ENCODE data around the gene GAS7.
"Not testable (repeated sequence)": the region's sequence is repeated elsewhere in the genome, so short reads cannot be mapped to it uniquely, and the experiment has no call there.

Gene GAS7

DNA sequence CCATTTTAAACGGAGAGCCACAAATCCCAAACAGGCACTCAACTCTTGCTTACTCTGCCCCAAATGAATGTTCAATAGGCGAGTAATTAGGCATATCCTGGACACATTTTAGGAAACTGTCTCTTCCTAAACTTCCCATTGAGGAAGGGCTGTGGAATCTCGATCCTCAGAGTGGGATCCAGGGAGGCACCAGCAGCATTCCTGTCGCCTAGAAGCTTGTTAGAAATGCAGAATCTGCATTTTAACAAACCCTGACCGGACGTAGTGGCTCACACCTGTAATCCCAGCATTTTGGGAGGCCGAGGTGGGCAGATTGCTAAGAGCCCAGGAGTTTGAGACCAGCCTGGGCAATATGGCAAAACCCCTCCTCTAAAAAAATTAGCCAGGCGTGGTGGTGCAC, 95.6 kb downstream of the GAS7 start:
- no peak overlapping the region for H3K9ac ChIP-seq (ENCODE audit: low read length)
- DNase-seq (ENCODE audit: low read depth), result no peak
- H3K4me3 ChIP-seq (ENCODE audit: low read length), result no peak overlapping the region
- H3K4me1 ChIP-seq (ENCODE audit: control insufficient read depth, insufficient read depth, low read length), result peaks cover 30% of the 10 kb centered on the region
- no peaks in the 10 kb centered on the region for H3K27me3 ChIP-seq (replicated peaks; ENCODE audit: control insufficient read depth, insufficient read depth, low read length)
- no peaks in the 10 kb centered on the region for H3K36me3 ChIP-seq (ENCODE audit: control insufficient read depth, insufficient read depth, low read length, severe bottlenecking)
- no peaks in the 10 kb centered on the region for H3K9me3 ChIP-seq (ENCODE audit: control insufficient read depth, low read length)

DNA sequence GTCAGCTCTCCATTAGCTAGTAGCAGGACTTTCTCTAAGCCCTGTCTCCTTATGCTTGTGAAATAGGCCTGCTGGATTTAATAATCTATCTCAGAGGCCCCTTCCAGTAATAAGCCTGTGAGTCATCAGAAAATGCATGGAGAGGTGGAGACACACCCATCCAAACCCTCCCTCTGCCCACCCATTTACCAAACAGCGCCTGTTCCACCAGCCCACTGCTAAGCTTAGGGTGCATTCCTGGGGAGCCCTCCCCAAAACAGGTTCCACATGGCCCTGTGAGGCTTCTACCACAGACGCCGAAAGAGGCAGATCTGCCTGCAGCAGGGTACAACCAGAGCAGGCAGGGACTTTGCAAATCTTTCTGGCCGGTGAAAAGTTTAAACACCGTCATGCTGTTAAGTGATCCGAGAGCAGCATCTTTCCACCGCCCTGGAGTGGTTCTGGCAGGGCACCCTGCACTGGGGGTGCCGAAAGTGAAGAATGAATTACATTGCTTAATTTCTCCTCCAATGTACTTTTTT, 99.3 kb downstream of the GAS7 start:
- no peaks in the 10 kb centered on the region for H3K36me3 ChIP-seq (ENCODE audit: control insufficient read depth, insufficient read depth, low read length, severe bottlenecking)
- peak overlapping the region; percentile 70 for H3K9ac ChIP-seq (ENCODE audit: low read length)
- DNase-seq (ENCODE audit: low read depth), result peak; percentile 95
- H3K4me1 ChIP-seq (ENCODE audit: control insufficient read depth, insufficient read depth, low read length), result peaks cover 21% of the 10 kb centered on the region
- H3K27me3 ChIP-seq (replicated peaks; ENCODE audit: control insufficient read depth, insufficient read depth, low read length), result no peaks in the 10 kb centered on the region
- H3K4me3 ChIP-seq (ENCODE audit: low read length), result peak overlapping the region; percentile 64
- no peaks in the 10 kb centered on the region for H3K9me3 ChIP-seq (ENCODE audit: control insufficient read depth, low read length)

DNA sequence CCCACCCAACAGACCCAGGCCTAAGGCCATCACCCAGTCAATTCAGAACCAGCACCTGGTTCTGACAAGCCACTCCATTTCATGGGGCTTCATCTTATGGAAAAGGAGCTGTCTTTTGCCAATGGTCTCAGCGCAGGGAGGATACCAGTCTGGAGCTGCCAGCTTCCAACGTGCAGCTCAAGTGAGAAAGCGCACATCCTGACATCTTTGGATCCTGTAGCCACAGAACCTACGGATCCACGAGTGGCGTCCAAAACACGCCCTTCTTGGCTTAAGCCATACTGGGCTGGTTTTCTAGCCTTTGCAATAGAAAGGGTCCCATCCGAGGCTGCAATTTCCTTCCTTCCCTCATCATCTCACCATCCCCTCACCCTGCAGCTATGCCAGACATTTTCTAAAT, 101.8 kb downstream of the GAS7 start:
- Histone ChIP-seq H3K27me3 (replicated peaks; ENCODE audit: control insufficient read depth, insufficient read depth, low read length) (no peaks in the 10 kb centered on the region), H3K4me3 (ENCODE audit: low read length) (no peak overlapping the region), H3K36me3 (ENCODE audit: control insufficient read depth, insufficient read depth, low read length, severe bottlenecking) (no peaks in the 10 kb centered on the region), H3K9ac (ENCODE audit: low read length) (no peak overlapping the region), H3K4me1 (ENCODE audit: control insufficient read depth, insufficient read depth, low read length) (peaks cover 21% of the 10 kb centered on the region), H3K9me3 (ENCODE audit: control insufficient read depth, low read length) (peaks cover 10% of the 10 kb centered on the region)
- no peak for DNase-seq (ENCODE audit: low read depth)

DNA sequence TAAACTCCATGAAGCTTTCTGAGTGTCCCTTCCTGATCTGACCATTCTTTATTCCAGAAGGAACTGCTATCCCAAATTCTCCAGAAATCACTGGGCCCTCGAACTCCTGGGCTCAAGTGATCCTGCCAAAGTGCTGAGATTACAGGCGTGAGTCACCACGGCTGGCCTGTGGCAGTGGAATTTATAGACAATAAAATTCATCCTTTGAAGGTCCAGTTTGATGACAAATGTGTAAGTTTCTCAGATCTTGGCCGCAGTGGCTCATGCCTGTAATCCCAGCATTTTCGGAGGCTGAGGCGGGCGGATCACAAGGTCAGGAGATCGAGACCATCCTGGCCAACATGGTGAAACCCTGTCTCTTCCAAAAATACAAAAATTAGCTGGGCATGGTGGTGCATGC, 103.1 kb downstream of the GAS7 start:
- H3K4me3 ChIP-seq (ENCODE audit: low read length); H3K36me3 ChIP-seq (ENCODE audit: control insufficient read depth, insufficient read depth, low read length, severe bottlenecking); H3K9ac ChIP-seq (ENCODE audit: low read length); H3K27me3 ChIP-seq (replicated peaks; ENCODE audit: control insufficient read depth, insufficient read depth, low read length): not testable (repeated sequence)
- peak; percentile 64 for DNase-seq (ENCODE audit: low read depth)
- Histone ChIP-seq H3K4me1 (ENCODE audit: control insufficient read depth, insufficient read depth, low read length) (peaks cover 25% of the 10 kb centered on the region), H3K9me3 (ENCODE audit: control insufficient read depth, low read length) (peaks cover 10% of the 10 kb centered on the region)

DNA sequence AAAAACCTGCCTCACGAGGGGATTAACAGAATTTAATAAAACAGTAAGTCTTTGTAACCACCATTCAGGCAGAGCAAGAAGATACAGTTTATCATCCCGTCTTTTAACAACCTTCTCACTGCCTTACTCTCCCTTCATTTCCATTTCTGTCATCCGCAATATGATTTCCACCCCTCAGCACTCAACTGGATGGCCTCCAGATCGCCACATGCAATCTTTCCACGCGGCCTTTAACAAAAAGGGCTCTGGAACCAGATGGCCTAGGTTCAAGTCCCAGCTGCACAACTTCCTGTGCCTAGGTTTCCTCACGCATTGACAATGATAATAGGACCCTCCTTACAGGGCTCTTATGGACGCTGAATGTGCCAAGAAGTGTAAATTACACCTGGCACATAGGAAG, 103.6 kb downstream of the GAS7 start:
- peaks cover 23% of the 10 kb centered on the region for H3K4me1 ChIP-seq (ENCODE audit: control insufficient read depth, insufficient read depth, low read length)

DNA sequence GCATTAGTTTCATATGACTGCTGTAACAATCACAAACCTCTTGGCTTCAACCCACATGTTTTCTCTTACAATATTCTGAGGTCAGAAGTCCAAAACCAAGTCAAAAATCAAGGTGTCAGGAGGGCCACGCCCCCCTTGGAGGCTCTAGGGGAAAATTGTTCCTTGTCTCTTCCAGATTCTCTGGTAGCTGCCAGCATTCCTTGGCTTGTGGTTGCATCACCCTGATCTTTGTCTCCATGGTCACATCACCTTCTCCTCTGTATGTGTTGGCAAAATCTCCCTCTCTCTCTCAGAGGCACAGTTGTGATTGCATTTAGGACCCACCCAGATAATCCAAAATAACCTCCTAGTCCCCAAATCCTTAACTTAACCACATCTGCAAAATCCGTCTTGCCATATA, 105.8 kb downstream of the GAS7 start:
- Histone ChIP-seq H3K4me1 (ENCODE audit: control insufficient read depth, insufficient read depth, low read length) (peaks cover 5% of the 10 kb centered on the region), H3K36me3 (ENCODE audit: control insufficient read depth, insufficient read depth, low read length, severe bottlenecking) (no peaks in the 10 kb centered on the region), H3K27me3 (replicated peaks; ENCODE audit: control insufficient read depth, insufficient read depth, low read length) (no peaks in the 10 kb centered on the region), H3K9ac (ENCODE audit: low read length) (no peak overlapping the region), H3K9me3 (ENCODE audit: control insufficient read depth, low read length) (peaks cover 10% of the 10 kb centered on the region), H3K4me3 (ENCODE audit: low read length) (no peak overlapping the region)
- no peak for DNase-seq (ENCODE audit: low read depth)

More for the DNA sequence above, 103.6 kb downstream of the GAS7 start:
- peaks cover 10% of the 10 kb centered on the region for H3K9me3 ChIP-seq (ENCODE audit: control insufficient read depth, low read length)
- no peaks in the 10 kb centered on the region for H3K36me3 ChIP-seq (ENCODE audit: control insufficient read depth, insufficient read depth, low read length, severe bottlenecking)
- no peak overlapping the region for H3K4me3 ChIP-seq (ENCODE audit: low read length)
- H3K27me3 ChIP-seq (replicated peaks; ENCODE audit: control insufficient read depth, insufficient read depth, low read length), result no peaks in the 10 kb centered on the region
- no peak overlapping the region for H3K9ac ChIP-seq (ENCODE audit: low read length)
- DNase-seq (ENCODE audit: low read depth), result no peak

DNA sequence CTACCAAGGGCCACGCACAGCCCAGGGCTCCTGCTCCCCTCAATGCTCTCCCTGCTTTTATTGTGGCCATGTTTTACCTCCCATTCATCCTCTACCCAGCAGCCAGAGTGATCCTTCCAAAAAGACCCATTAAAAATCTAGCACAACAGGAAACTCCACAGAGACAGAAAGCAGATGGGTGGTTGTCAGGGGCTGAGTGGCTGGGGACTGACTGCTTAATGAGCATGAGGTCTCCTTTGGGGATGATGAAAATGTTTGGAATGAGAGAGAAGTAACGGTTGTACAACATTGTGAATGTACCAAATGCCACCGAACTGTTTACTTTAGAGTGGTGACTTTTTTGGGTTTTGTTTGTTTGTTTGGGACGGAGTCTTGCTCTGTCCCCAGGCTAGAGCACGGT, 107.4 kb downstream of the GAS7 start:
- H3K4me1 ChIP-seq (ENCODE audit: control insufficient read depth, insufficient read depth, low read length), result peaks cover 16% of the 10 kb centered on the region
- H3K27me3 ChIP-seq (replicated peaks; ENCODE audit: control insufficient read depth, insufficient read depth, low read length), result no peaks in the 10 kb centered on the region
- DNase-seq (ENCODE audit: low read depth), result peak; percentile 11
- no peak overlapping the region for H3K9ac ChIP-seq (ENCODE audit: low read length)
- H3K36me3 ChIP-seq (ENCODE audit: control insufficient read depth, insufficient read depth, low read length, severe bottlenecking), result no peaks in the 10 kb centered on the region
- no peak overlapping the region for H3K4me3 ChIP-seq (ENCODE audit: low read length)
- peaks cover 10% of the 10 kb centered on the region for H3K9me3 ChIP-seq (ENCODE audit: control insufficient read depth, low read length)

DNA sequence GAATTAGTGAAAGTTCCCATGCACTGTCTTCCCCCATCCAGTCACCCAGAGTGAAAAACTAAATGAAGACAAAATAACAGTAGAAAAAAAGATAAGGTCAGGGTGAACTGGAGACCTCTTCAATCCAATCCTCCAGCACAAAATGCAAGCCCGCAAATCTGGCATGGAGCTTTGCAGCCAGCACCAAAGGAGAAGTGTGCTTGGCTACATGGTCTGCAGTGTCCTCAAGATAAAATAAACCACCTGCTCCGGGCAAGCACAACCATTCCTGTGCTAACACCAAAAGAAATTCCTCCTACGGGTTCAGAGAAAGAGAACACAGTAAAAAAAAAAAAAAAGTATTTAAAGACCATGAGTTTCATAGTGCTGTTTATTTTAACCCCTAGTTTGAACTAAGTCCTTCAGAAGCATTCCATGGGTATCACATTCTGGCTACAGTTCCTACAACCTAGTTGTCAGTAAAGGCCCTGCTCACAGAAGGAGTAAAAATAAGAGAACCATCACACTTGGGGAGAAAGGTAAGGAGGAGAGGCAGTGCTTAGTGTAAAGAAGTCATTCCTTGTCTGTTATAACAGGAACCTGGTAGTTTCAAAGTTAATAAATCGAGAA, 109.1 kb downstream of the GAS7 start:
- Histone ChIP-seq H3K27me3 (replicated peaks; ENCODE audit: control insufficient read depth, insufficient read depth, low read length) (no peaks in the 10 kb centered on the region), H3K9ac (ENCODE audit: low read length) (no peak overlapping the region), H3K4me1 (ENCODE audit: control insufficient read depth, insufficient read depth, low read length) (peaks cover 20% of the 10 kb centered on the region)

DNA sequence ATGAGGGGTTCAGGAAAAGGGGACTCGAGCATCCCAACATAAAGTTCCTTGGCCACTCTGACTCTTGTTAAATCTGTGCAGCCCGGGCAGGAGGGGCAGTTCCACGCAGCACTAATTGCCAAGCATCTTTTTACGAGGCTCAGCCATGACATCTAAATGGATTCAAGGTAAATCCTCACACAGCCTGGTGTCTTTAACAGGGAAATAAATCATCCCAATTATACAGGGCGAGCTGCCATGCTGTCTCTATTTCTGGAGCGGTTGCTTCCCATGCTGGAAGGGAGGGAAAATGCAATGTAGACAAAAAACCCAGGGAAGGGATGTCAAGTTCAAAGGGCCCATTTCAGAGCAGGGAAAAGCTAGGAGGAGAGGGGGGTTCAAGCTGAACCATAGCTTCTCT, 110.0 kb downstream of the GAS7 start:
- Histone ChIP-seq H3K9me3 (ENCODE audit: control insufficient read depth, low read length) (peaks cover 10% of the 10 kb centered on the region), H3K27me3 (replicated peaks; ENCODE audit: control insufficient read depth, insufficient read depth, low read length) (no peaks in the 10 kb centered on the region), H3K36me3 (ENCODE audit: control insufficient read depth, insufficient read depth, low read length, severe bottlenecking) (no peaks in the 10 kb centered on the region), H3K4me3 (ENCODE audit: low read length) (no peak overlapping the region), H3K9ac (ENCODE audit: low read length) (no peak overlapping the region), H3K4me1 (ENCODE audit: control insufficient read depth, insufficient read depth, low read length) (peaks cover 20% of the 10 kb centered on the region)
- DNase-seq (ENCODE audit: low read depth), result no peak

More for the DNA sequence above, 109.1 kb downstream of the GAS7 start:
- no peak overlapping the region for H3K4me3 ChIP-seq (ENCODE audit: low read length)
- H3K36me3 ChIP-seq (ENCODE audit: control insufficient read depth, insufficient read depth, low read length, severe bottlenecking), result no peaks in the 10 kb centered on the region
- peaks cover 10% of the 10 kb centered on the region for H3K9me3 ChIP-seq (ENCODE audit: control insufficient read depth, low read length)
- DNase-seq (ENCODE audit: low read depth), result no peak

DNA sequence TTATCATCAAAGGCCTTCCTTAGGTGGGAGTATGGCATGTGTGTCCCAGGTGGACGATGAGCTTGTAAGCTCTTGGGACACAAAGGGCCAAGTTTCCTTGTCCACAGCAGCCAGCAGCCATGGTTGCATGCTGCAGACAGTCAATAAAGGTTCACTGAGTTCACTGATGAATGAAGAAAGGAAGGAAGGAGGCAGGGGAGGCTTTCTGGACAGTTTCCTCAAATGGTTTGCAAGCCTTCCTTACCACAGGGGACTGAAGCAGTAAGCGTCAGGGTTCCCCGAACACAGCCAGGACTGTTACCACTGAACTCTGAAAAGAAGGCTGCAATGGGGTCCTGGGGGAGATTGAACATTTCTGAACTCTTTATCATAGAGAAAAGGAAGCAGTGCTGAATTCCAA, 111.1 kb downstream of the GAS7 start:
- Histone ChIP-seq H3K4me3 (ENCODE audit: low read length) (no peak overlapping the region), H3K4me1 (ENCODE audit: control insufficient read depth, insufficient read depth, low read length) (peaks cover 20% of the 10 kb centered on the region), H3K27me3 (replicated peaks; ENCODE audit: control insufficient read depth, insufficient read depth, low read length) (no peaks in the 10 kb centered on the region), H3K9me3 (ENCODE audit: control insufficient read depth, low read length) (peaks cover 3% of the 10 kb centered on the region), H3K9ac (ENCODE audit: low read length) (no peak overlapping the region), H3K36me3 (ENCODE audit: control insufficient read depth, insufficient read depth, low read length, severe bottlenecking) (no peaks in the 10 kb centered on the region)
- DNase-seq (ENCODE audit: low read depth), result no peak

DNA sequence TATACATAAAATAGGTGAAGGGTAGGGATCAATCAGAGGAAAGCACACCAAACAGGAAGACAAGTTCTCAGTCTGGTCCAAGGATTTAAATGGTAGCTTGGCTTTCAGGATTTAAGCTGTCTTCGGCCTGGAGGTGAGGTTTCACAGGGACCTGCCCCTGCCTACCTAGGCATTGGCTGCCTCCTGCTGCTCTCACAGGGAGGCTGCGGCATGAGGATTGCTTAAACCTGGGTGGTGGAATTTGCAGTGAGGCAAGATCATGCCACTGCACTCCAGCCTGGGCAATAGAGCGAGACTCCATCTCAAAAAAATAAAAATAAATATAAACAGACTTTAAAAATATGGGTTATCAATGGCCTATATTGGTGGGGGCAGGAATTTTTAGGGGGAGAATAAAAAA, 114.5 kb downstream of the GAS7 start:
- no peak for DNase-seq (ENCODE audit: low read depth)
- peaks cover 15% of the 10 kb centered on the region for H3K4me1 ChIP-seq (ENCODE audit: control insufficient read depth, insufficient read depth, low read length)
- no peak overlapping the region for H3K4me3 ChIP-seq (ENCODE audit: low read length)
- H3K27me3 ChIP-seq (replicated peaks; ENCODE audit: control insufficient read depth, insufficient read depth, low read length), result no peaks in the 10 kb centered on the region
- H3K36me3 ChIP-seq (ENCODE audit: control insufficient read depth, insufficient read depth, low read length, severe bottlenecking), result no peaks in the 10 kb centered on the region
- H3K9ac ChIP-seq (ENCODE audit: low read length), result no peak overlapping the region
- H3K9me3 ChIP-seq (ENCODE audit: control insufficient read depth, low read length), result no peaks in the 10 kb centered on the region

DNA sequence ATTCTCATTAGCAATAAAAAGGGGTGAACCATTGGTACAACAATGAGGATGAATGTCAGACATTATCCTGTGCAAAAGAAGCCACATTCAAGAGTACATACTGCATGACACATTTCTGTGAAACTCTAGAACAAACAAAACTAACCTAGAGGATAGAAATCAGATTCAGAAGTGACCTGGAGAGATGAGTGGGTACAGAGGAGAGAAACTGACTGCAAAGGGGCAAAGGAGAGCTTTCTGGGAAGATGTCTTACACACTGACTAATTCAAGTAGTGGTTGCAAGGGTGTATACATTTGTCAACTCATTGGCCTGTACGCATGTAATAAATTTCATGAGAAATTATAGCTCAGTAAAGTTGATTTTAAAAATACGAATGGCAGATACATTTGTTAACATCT, 115.6 kb downstream of the GAS7 start:
- H3K36me3 ChIP-seq (ENCODE audit: control insufficient read depth, insufficient read depth, low read length, severe bottlenecking), result no peaks in the 10 kb centered on the region

More for the DNA sequence above, 115.6 kb downstream of the GAS7 start:
- no peak for DNase-seq (ENCODE audit: low read depth)
- H3K9me3 ChIP-seq (ENCODE audit: control insufficient read depth, low read length), result no peaks in the 10 kb centered on the region
- H3K4me1 ChIP-seq (ENCODE audit: control insufficient read depth, insufficient read depth, low read length), result peaks cover 15% of the 10 kb centered on the region
- H3K27me3 ChIP-seq (replicated peaks; ENCODE audit: control insufficient read depth, insufficient read depth, low read length), result no peaks in the 10 kb centered on the region
- H3K4me3 ChIP-seq (ENCODE audit: low read length), result no peak overlapping the region
- H3K9ac ChIP-seq (ENCODE audit: low read length), result no peak overlapping the region

Measured in adipocyte (in vitro differentiated cells).